Measurements from ENCODE around the gene IGSF21. TPM values are rescaled to one million over a fixed set of nuclear protein-coding genes. Genes with fewer than 3 reads are reported as not detected.

The IGSF21 gene
- total RNA-seq, 4 donors from 2014 or later = 0.26 to 2.7 (median 0.88) TPM; not detected in 1

DNA sequence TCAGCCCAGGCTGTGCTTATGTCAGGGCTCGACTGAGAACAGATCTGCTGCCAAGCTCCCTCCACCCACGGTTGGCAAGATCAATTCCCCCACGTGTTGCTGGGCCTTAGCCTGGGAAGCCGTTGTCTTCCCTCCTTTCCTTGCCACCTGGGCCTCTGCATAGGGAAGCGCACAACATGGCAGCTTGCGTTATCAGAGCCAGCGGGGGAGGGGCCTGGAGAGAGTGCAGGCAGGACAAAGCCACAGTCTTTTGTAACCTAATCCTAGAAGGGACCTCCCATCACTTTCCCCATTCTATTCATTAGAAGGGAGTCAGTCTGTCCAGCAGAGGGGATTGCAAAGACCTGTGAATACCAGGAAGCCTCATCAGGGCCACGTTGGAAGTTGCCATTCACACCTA lies 17.0 kb upstream of the IGSF21 start:
- H3K36me3 ChIP-seq = no peaks in the 10 kb centered on the region
- H3K9me3 ChIP-seq = no peaks in the 10 kb centered on the region
- 15 to 20% methylated on average over 1 to 5 of the region's 8 CpGs for WGBS, 2 donors
- H3K27ac ChIP-seq = no peak overlapping the region
- DNase-seq = no peak
- H3K4me3 ChIP-seq = no peak overlapping the region
- intact Hi-C loops (cut with DNase I) = loop anchor here (10.0 kb wide), 1 partner anchor 426 kb away; no protein-coding TSS in a partner anchor
- no peaks in the 10 kb centered on the region for H3K4me1 ChIP-seq
- TF ChIP-seq CTCF (IDR thresholded peaks at IDR 0.05) = no peak
- H3K27me3 ChIP-seq = peaks cover 0 to 97% (median 0%) of the 10 kb centered on the region in 4 donors

DNA sequence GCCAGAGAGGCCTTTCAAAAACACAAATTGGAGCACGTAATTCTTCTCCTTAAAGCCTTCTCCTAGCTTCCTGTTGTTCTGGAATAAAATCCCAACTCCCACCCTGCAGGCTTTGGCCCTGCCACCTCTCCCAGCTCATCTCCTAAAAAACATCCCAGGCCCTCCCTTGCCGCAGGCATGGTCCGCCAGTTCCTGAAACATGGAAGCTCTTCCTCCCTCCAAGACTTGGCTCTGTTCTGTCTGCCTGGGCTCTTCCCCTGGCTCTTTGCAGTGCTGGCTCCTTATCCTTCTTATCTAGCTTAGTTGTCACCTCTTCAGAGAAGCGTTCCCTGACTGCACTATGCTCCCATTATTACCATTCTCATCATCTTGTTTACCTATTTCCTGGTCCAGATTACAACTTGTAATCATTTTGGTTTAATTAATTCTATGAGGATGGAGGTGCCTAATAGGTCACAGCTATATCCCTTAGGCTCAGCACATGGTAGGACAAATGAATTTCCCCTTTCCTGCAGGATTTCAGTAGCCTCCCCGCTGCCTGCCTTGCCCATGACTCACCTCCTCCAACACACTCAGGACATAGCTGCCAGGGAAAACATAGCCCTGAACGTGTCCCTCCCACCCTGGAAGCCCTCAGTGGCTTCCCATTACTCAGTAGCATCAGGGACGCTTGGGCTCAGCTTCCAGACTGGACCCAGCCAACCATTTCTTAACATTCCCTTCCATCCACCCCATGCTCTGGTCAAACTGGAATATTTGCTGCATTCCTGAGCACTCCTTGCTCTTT lies 15.7 kb upstream of the IGSF21 start:
- no peak for DNase-seq
- Histone ChIP-seq H3K9me3 (no peaks in the 10 kb centered on the region), H3K36me3 (no peaks in the 10 kb centered on the region), H3K27ac (no peak overlapping the region), H3K4me1 (no peaks in the 10 kb centered on the region), H3K4me3 (no peak overlapping the region), H3K27me3 (peaks cover 0 to 95% (median 0%) of the 10 kb centered on the region in 4 donors)
- WGBS, 2 donors = 36 to 37% methylated on average over 6 to 7 of the region's 7 CpGs
- intact Hi-C loops (cut with DNase I) = loop anchor here (10.0 kb wide), 1 partner anchor 427 kb away; no protein-coding TSS in a partner anchor
- TF ChIP-seq CTCF (IDR thresholded peaks at IDR 0.05) = no peak
- TF ChIP-seq POLR2A (IDR thresholded peaks at IDR 0.05) = no peak

- Histone ChIP-seq H3K9me3 (no peaks in the 10 kb centered on the region), H3K27ac (no peak overlapping the region), H3K4me3 (no peak overlapping the region), H3K27me3 (peaks cover 0 to 90% (median 0%) of the 10 kb centered on the region in 4 donors), H3K36me3 (no peaks in the 10 kb centered on the region), H3K4me1 (no peaks in the 10 kb centered on the region)
- intact Hi-C loops (cut with DNase I) = loop anchor here (10.0 kb wide), 1 partner anchor 428 kb away; no protein-coding TSS in a partner anchor
- 25% methylated on average over 2 of the region's 2 CpGs; no CpG with 5 or more reads in 1 of the 2 donors for WGBS, 2 donors
- DNase-seq = no peak
- TF ChIP-seq POLR2A (IDR thresholded peaks at IDR 0.05) (no peak), CTCF (IDR thresholded peaks at IDR 0.05) (no peak)
These were observed 14.4 kb upstream of the IGSF21 start for GRCh38 chr1:18093193-18093592.

DNA sequence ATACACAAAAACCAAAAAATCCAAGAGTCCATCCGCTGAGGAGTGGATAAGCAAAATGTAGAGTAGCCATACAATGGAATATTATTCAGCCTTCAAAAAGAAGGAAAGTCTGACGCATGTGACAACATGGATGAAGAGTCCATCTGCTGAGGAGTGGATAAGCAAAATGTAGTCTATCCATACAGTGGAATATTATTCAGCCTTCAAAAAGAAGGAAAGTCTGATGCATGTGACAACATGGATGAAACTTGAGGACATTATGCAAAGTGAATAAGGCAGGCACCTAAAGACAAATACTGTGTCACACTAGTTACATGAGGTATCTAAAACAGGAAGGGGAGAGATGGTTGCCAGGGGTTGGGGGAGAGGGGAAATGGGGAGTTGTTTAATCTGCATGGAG lies 14.0 kb upstream of the IGSF21 start:
- no peaks in the 10 kb centered on the region for H3K36me3 ChIP-seq
- no peak overlapping the region for H3K27ac ChIP-seq
- H3K4me1 ChIP-seq = no peaks in the 10 kb centered on the region
- intact Hi-C loops (cut with DNase I) = loop anchor here (10.0 kb wide), 1 partner anchor 429 kb away; no protein-coding TSS in a partner anchor
- H3K27me3 ChIP-seq = peaks cover 0 to 92% (median 0%) of the 10 kb centered on the region in 4 donors
- no peak for TF ChIP-seq CTCF (IDR thresholded peaks at IDR 0.05)
- TF ChIP-seq POLR2A (IDR thresholded peaks at IDR 0.05) = no peak
- no peaks in the 10 kb centered on the region for H3K9me3 ChIP-seq
- no peak for DNase-seq
- H3K4me3 ChIP-seq = no peak overlapping the region
- 79 to 83% methylated on average over 2 of the region's 2 CpGs for WGBS, 2 donors

- H3K4me3 ChIP-seq = no peak overlapping the region
- H3K27me3 ChIP-seq = peaks cover 0 to 93% (median 0%) of the 10 kb centered on the region in 4 donors
- H3K9me3 ChIP-seq = no peaks in the 10 kb centered on the region
- no peak overlapping the region for H3K27ac ChIP-seq
- no peak for DNase-seq
- WGBS, 2 donors = 50 to 73% methylated on average over 1 of the region's 1 CpG
- TF ChIP-seq CTCF (IDR thresholded peaks at IDR 0.05) (no peak), POLR2A (IDR thresholded peaks at IDR 0.05) (no peak)
- no peaks in the 10 kb centered on the region for H3K4me1 ChIP-seq
- intact Hi-C loops (cut with DNase I) = loop anchor here (10.0 kb wide), 1 partner anchor 429 kb away; no protein-coding TSS in a partner anchor
- no peaks in the 10 kb centered on the region for H3K36me3 ChIP-seq
These were observed 13.5 kb upstream of the IGSF21 start for GRCh38 chr1:18094096-18094495.
